Body of pancreas (tissue), 4 donors: ENCODE measurements around the gene SCAP. TPM values are rescaled to one million over a fixed set of nuclear protein-coding genes. Genes with fewer than 3 reads are reported as not detected.
A peak's percentile ranks its signal among the peaks of the same experiment; 100 is the strongest.
"Not testable (repeated sequence)": the region's sequence is repeated elsewhere in the genome, so short reads cannot be mapped to it uniquely, and the experiment has no call there.

ENCODE experiments used
- ATAC-seq: fragments of 150-250 bp; one replicate; pipeline ENCODE4 v1.9.1; 2016
- DNase-seq, 4 donors: peaks; one replicate each; pipeline ENCODE4 v3.0.0-alpha.2; 2019
- H3K27ac ChIP-seq, 4 donors: fragments of 200-600 bp; sonication (generic); 1 replicate in 3 of 4; 2 replicates in 1 of 4; pipeline versions ENCODE4 v1.5.1 to v1.6.1; 2016 to 2019; ENCODE audit warnings: mild to moderate bottlenecking in 1 of 4, mixed read lengths in 1 of 4, moderate library complexity in 1 of 4
- H3K27me3 ChIP-seq, 2 donors: fragments of 200-600 bp; sonication (generic); one replicate each; pipeline ENCODE4 v1.6.0; 2016; ENCODE audit warnings: mild to moderate bottlenecking in 1 of 2
- H3K36me3 ChIP-seq, 2 donors: fragments of 200-600 bp; sonication (generic); replicated peaks in 1 of 2; 2 replicates each; pipeline ENCODE4 v1.5.1; 2016; ENCODE audit warnings: low read depth in 2 of 2; ENCODE audit not compliant: insufficient read depth in 1 of 2
- H3K4me1 ChIP-seq: fragments of 200-600 bp; sonication (generic); one replicate; pipeline ENCODE4 v1.6.0; 2016
- H3K4me3 ChIP-seq, 2 donors: fragments of 200-600 bp; sonication (generic); 1 replicate in 1 of 2; 2 replicates in 1 of 2; pipeline ENCODE4 v1.5.1; 2016 to 2019
- H3K9me3 ChIP-seq, 3 donors: fragments of 200-600 bp; sonication (generic); 1 replicate in 2 of 3; 2 replicates in 1 of 3; pipeline ENCODE4 v1.5.1; 2016
- POLR2A ChIP-seq, 3 donors: fragments of 450-650 bp; IDR thresholded peaks; one replicate each; pipeline ENCODE4 v1.6.1; 2016; ENCODE audit warnings: antibody characterized with exemption in 3 of 3, mild to moderate bottlenecking in 2 of 3
- WGBS, 2 donors: methylation state at CpG; one replicate each; pipeline ENCODE4 v1.1.5; 2017; 5-methylcytosine and 5-hydroxymethylcytosine counted together
- intact Hi-C: fragments of 100-400 bp; cut with DNase I; formaldehyde crosslinking; loops from one replicate; pipeline ENCODE4 v1.15.1; 2023
- total RNA-seq, 2 donors: library from RNA; depleted of rRNA; stranded (reverse); fragments of >200 nt; gene quantifications; one replicate each; pipeline ENCODE4 v1.1.0, GENCODE V29; 2016
- TF ChIP-seq, protein P1 (sequence below), 7 experiments: fragments of 450-650 bp in 4 of 7; fragments of 200-600 bp in 3 of 7; sonication (generic) in 3 of 7; IDR thresholded peaks; one replicate each; pipeline ENCODE4 v1.5.1; 2016 to 2019; ENCODE audit warnings: antibody characterized with exemption in 7 of 7

Gene SCAP
- total RNA-seq, 2 donors from 2014 or later = 56.6 to 122 TPM

DNA sequence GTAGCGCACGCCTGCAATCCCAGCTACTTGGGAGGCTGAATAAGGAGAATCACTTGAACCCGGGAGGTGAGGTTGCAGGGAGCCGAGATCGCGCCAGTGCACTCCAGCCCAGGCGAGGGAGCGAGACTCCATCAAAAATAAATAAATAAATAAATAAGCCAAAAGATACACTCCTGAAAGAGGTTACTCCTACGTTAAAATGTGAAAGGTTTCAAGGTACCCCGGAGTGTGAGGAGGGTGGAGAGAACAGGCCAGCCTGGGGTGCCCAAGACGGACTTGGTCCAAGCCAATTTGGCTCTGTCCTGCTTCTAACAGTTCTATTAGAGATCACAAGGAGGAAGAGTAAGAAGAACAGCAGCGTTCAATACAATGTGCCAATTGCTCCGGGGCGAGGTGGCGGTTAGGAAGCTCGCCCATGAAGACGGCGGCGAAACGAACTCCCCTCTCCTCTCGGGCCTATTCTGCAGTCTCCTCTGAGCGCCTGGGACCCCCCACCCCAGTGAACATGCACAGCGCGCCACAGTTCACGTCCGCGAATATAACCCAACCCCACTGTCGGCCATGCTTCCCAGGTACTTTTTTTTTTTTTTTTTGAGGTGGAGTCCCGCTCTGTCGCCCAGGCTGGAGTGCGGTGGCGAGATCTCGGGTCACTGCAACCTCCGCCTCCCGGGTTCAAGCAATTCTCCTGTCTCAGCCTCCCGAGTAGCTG lies 36.8 kb upstream of the SCAP start:
- H3K27me3 ChIP-seq = no peaks in the 10 kb centered on the region
- H3K4me3 ChIP-seq = peak overlapping the region; percentile 61 to 85
- peaks cover 33% of the 10 kb centered on the region for H3K4me1 ChIP-seq
- H3K27ac ChIP-seq = peak overlapping the region; percentile 89 to 96 (median 92)
- peak; percentile 17 to 33 (median 24) for DNase-seq
- no peaks in the 10 kb centered on the region for H3K36me3 ChIP-seq
- H3K9me3 ChIP-seq = no peaks in the 10 kb centered on the region
- WGBS, 2 donors = 19 to 20% methylated on average over 33 to 36 of the region's 36 CpGs
- no peak for TF ChIP-seq POLR2A (IDR thresholded peaks at IDR 0.05)
- TF ChIP-seq, protein P1, sequence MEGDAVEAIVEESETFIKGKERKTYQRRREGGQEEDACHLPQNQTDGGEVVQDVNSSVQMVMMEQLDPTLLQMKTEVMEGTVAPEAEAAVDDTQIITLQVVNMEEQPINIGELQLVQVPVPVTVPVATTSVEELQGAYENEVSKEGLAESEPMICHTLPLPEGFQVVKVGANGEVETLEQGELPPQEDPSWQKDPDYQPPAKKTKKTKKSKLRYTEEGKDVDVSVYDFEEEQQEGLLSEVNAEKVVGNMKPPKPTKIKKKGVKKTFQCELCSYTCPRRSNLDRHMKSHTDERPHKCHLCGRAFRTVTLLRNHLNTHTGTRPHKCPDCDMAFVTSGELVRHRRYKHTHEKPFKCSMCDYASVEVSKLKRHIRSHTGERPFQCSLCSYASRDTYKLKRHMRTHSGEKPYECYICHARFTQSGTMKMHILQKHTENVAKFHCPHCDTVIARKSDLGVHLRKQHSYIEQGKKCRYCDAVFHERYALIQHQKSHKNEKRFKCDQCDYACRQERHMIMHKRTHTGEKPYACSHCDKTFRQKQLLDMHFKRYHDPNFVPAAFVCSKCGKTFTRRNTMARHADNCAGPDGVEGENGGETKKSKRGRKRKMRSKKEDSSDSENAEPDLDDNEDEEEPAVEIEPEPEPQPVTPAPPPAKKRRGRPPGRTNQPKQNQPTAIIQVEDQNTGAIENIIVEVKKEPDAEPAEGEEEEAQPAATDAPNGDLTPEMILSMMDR (IDR thresholded peaks at IDR 0.05) = no peak
- intact Hi-C loops = no loop called here
- ATAC-seq = no peak

DNA sequence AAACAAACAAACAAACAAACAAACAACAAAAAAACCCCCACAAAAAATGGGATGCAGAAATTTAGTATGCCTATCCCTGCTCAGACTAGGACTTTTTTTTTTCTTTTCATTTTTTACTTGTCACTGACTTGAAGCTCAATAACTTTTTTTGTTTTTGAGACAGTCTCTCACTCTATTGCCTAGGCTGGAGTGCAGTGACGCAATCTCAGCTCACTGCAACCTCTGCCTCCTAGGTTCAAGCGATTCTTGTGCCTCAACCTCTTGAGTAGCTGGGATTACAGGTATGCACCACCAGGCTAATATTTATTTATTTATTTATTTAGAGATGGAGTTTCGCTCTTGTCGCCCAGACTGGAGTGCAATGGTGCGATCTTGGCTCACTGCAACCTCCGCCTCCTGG lies 29.5 kb upstream of the SCAP start:
- H3K27ac ChIP-seq, H3K9me3 ChIP-seq, H3K4me1 ChIP-seq, H3K4me3 ChIP-seq, intact Hi-C loops, DNase-seq, ATAC-seq, H3K27me3 ChIP-seq: not testable (repeated sequence)
- WGBS, 2 donors = 93 to 98% methylated on average over 6 of the region's 6 CpGs
- peaks cover 0 to 18% of the 10 kb centered on the region in 2 donors for H3K36me3 ChIP-seq

DNA sequence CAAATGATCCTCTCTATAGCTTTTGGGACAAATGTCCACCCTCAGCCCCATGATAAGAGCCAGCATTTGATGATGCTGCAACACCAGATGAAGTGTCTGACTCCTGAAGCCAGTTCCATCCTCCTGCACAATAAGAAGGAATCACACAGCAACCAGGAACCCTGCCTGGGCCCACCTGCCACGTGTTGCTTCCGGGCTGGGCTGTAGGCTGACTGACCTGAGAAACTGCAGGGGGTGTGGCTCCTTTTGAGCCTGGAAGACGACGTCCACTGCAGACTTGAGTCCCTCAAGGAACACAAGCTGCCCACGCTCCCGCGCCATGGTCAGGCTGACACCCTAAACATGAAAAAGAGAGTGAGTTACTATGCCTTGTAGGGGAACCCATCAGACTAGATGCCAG lies 28.4 kb upstream of the SCAP start:
- ATAC-seq (no peak), DNase-seq (no peak)
- TF ChIP-seq, protein P1 (IDR thresholded peaks at IDR 0.05) = no peak
- no peak for TF ChIP-seq POLR2A (IDR thresholded peaks at IDR 0.05)
- 74 to 81% methylated on average over 4 to 7 of the region's 7 CpGs for whole genome bisulfite sequencing, 2 donors
- Histone ChIP-seq H3K9me3 (no peaks in the 10 kb centered on the region), H3K4me3 (no peak overlapping the region), H3K36me3 (peaks cover 2 to 18% of the 10 kb centered on the region in 2 donors), H3K27me3 (no peaks in the 10 kb centered on the region), H3K4me1 (no peaks in the 10 kb centered on the region), H3K27ac (no peak overlapping the region)
- intact Hi-C loops = no loop called here

DNA sequence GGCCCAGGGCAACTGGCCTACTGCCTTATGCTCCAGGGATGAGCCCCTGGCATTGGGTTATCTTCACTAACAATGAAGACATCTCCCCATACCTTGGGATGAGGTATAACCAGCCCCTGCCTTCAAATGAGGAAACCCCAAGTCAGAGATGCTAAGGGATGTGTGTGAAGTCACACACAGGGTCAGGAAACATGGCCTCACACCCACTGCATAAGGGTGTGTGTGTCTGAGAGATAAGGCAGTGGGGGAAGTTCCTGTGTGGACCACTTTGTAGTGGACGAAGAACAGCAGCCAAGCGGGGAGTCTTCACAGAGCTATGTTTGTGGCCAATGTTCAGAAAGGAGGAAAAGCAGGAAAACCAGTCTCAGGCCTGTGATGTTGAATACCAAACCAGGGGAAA lies 27.3 kb upstream of the SCAP start:
- TF ChIP-seq, protein P1 (IDR thresholded peaks at IDR 0.05) = no peak
- no peak for TF ChIP-seq POLR2A (IDR thresholded peaks at IDR 0.05)
- intact Hi-C loops = no loop called here
- ATAC-seq (no peak), DNase-seq (no peak)
- Histone ChIP-seq H3K4me1 (no peaks in the 10 kb centered on the region), H3K27me3 (no peaks in the 10 kb centered on the region), H3K9me3 (no peaks in the 10 kb centered on the region), H3K4me3 (no peak overlapping the region), H3K27ac (no peak overlapping the region), H3K36me3 (peaks cover 2 to 20% of the 10 kb centered on the region in 2 donors)
- 92 to 98% methylated on average over 2 of the region's 2 CpGs for WGBS, 2 donors

DNA sequence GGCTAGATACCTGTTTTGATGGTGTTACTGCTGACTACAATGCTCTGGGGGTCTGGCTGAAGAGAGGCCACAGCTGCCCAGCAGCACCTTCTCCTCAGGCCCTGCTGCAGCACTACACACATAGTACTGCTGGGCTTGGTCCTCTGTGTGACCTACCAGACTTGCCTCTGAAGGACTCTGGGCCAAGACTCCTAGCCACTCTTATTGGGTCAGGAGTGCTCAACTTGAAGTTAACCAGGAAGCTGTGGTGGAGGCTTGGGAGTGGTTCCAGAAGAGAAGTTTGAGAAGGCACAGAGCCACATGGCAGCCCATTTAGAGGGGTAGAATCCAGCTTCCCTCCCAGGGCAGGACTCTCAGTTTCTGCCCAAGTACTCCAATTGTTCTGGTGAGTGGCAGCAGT lies 21.2 kb upstream of the SCAP start:
- intact Hi-C loops = no loop called here
- no peaks in the 10 kb centered on the region for H3K27me3 ChIP-seq
- DNase-seq = no peak
- H3K9me3 ChIP-seq = no peaks in the 10 kb centered on the region
- no peak for ATAC-seq
- H3K27ac ChIP-seq = no peak overlapping the region
- H3K4me1 ChIP-seq = no peaks in the 10 kb centered on the region
- TF ChIP-seq, protein P1 (IDR thresholded peaks at IDR 0.05) = no peak
- TF ChIP-seq POLR2A (IDR thresholded peaks at IDR 0.05) = no peak
- peaks cover 11 to 19% of the 10 kb centered on the region in 2 donors for H3K36me3 ChIP-seq
- no peak overlapping the region for H3K4me3 ChIP-seq
